ENCODE results near the gene GNG2. TPM values are rescaled to one million over a fixed set of nuclear protein-coding genes. Genes with fewer than 3 reads are reported as not detected.

GNG2 gene
- total RNA-seq, 1 experiment from 2014 or later = 18.9 TPM

DNA sequence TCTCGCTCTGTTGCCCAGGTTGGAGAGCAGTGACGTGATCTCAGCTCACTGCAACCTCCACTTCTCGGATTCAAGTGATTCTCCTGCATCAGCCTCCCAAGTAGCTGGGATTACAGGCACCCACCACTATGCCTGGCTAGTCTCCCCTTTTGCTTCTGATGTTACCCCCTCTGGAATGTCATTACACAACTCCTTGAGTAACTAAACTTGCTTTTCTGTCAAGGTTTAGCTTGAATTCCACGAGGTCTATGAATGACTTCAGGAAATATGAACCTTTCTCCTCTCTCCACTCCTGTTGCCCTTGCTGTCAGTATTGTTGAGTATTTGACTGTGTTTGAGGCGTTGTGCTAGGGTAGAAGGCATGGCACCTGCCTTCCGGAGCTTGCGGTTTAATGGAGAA, 112.2 kb downstream of the GNG2 start:
- H3K4me3 ChIP-seq (ENCODE audit: low read depth, low read length, poor library complexity, severe bottlenecking) = no peak overlapping the region
- no peak for TF ChIP-seq EZH2 (IDR thresholded peaks at IDR 0.05; ENCODE audit: borderline replicate concordance, low read depth, low read length, poor library complexity, severe bottlenecking)
- TF ChIP-seq, protein P1, sequence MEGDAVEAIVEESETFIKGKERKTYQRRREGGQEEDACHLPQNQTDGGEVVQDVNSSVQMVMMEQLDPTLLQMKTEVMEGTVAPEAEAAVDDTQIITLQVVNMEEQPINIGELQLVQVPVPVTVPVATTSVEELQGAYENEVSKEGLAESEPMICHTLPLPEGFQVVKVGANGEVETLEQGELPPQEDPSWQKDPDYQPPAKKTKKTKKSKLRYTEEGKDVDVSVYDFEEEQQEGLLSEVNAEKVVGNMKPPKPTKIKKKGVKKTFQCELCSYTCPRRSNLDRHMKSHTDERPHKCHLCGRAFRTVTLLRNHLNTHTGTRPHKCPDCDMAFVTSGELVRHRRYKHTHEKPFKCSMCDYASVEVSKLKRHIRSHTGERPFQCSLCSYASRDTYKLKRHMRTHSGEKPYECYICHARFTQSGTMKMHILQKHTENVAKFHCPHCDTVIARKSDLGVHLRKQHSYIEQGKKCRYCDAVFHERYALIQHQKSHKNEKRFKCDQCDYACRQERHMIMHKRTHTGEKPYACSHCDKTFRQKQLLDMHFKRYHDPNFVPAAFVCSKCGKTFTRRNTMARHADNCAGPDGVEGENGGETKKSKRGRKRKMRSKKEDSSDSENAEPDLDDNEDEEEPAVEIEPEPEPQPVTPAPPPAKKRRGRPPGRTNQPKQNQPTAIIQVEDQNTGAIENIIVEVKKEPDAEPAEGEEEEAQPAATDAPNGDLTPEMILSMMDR (conservative IDR thresholded peaks at IDR 0.05; ENCODE audit: low read depth, low read length) = no peak
- no peak overlapping the region for H3K27ac ChIP-seq (ENCODE audit: low read depth, low read length, poor library complexity, severe bottlenecking)
- H3K27me3 ChIP-seq (replicated peaks; ENCODE audit: insufficient read depth, low read depth, low read length, poor library complexity) = no peaks in the 10 kb centered on the region
- DNase-seq (ENCODE audit: low spot score) = no peak
- H3K36me3 ChIP-seq (ENCODE audit: insufficient read depth, low read length, poor library complexity, severe bottlenecking) = no peaks in the 10 kb centered on the region
- ChIA-PET POLR2A (ENCODE audit: low non-redundant PET) (no interaction called here), CTCF (no interaction called here)
- H3K4me1 ChIP-seq (ENCODE audit: insufficient read depth, low read length, poor library complexity, severe bottlenecking) = no peaks in the 10 kb centered on the region
- intact Hi-C loops (cut with micrococcal nuclease; ENCODE audit: unreplicated experiment) = no loop called here
- no peaks in the 10 kb centered on the region for H3K9me3 ChIP-seq (ENCODE audit: low read depth, low read length, poor library complexity, severe bottlenecking)
- BruUV-seq (replicated peaks) = no TSS peak

- Histone ChIP-seq H3K4me3 (ENCODE audit: low read depth, low read length, poor library complexity, severe bottlenecking) (no peak overlapping the region), H3K27ac (ENCODE audit: low read depth, low read length, poor library complexity, severe bottlenecking) (no peak overlapping the region), H3K4me1 (ENCODE audit: insufficient read depth, low read length, poor library complexity, severe bottlenecking) (no peaks in the 10 kb centered on the region), H3K27me3 (replicated peaks; ENCODE audit: insufficient read depth, low read depth, low read length, poor library complexity) (no peaks in the 10 kb centered on the region), H3K9me3 (ENCODE audit: low read depth, low read length, poor library complexity, severe bottlenecking) (no peaks in the 10 kb centered on the region), H3K36me3 (ENCODE audit: insufficient read depth, low read length, poor library complexity, severe bottlenecking) (no peaks in the 10 kb centered on the region)
- no peak for DNase-seq (ENCODE audit: low spot score)
- TF ChIP-seq, protein P1 (conservative IDR thresholded peaks at IDR 0.05; ENCODE audit: low read depth, low read length) = no peak
- TF ChIP-seq EZH2 (IDR thresholded peaks at IDR 0.05; ENCODE audit: borderline replicate concordance, low read depth, low read length, poor library complexity, severe bottlenecking) = no peak
- ChIA-PET CTCF (no interaction called here), POLR2A (ENCODE audit: low non-redundant PET) (no interaction called here)
- intact Hi-C loops (cut with micrococcal nuclease; ENCODE audit: unreplicated experiment) = no loop called here
- BruUV-seq (replicated peaks) = no TSS peak
These were observed 116.7 kb downstream of the GNG2 start for GRCh38 chr14:51977075-51977474.

DNA sequence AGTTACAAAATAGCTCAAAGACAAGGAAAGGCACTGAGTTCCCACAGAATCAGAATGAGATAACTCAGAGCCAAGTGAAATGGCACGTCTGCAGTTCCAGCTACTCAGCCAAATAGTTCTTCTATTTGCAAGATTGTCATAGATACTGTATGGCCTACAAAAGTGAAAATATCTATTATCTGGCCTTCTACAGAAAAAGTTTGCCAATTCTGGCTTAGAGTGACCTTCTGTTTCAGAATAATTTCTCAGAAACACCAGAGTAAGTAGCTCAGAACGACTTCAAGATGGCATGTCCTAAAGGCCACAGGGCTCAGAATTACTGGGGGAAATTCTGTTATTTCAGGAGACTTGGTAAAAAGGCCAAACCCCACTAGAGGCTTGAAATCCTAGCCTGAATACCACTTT, 118.3 kb downstream of the GNG2 start:
- CTCF ChIA-PET = interaction anchor here (0.6 to 1.5 kb wide), 5 partner anchors 9 to 198 kb away, joined by 3 to 4 read pairs (median 3); no protein-coding TSS in a partner anchor
- no peak overlapping the region for H3K4me3 ChIP-seq (ENCODE audit: low read depth, low read length, poor library complexity, severe bottlenecking)
- no peak overlapping the region for H3K27ac ChIP-seq (ENCODE audit: low read depth, low read length, poor library complexity, severe bottlenecking)
- POLR2A ChIA-PET (ENCODE audit: low non-redundant PET) = no interaction called here
- no peaks in the 10 kb centered on the region for H3K27me3 ChIP-seq (replicated peaks; ENCODE audit: insufficient read depth, low read depth, low read length, poor library complexity)
- intact Hi-C loops (cut with micrococcal nuclease; ENCODE audit: unreplicated experiment) = loop anchor here (1.0 to 2.0 kb wide), 2 partner anchors 196 to 695 kb away; no protein-coding TSS in a partner anchor
- no TSS peak for BruUV-seq (replicated peaks)
- no peaks in the 10 kb centered on the region for H3K9me3 ChIP-seq (ENCODE audit: low read depth, low read length, poor library complexity, severe bottlenecking)
- DNase-seq (ENCODE audit: low spot score) = no peak
- no peaks in the 10 kb centered on the region for H3K4me1 ChIP-seq (ENCODE audit: insufficient read depth, low read length, poor library complexity, severe bottlenecking)
- no peak for TF ChIP-seq EZH2 (IDR thresholded peaks at IDR 0.05; ENCODE audit: borderline replicate concordance, low read depth, low read length, poor library complexity, severe bottlenecking)
- TF ChIP-seq, protein P1 (conservative IDR thresholded peaks at IDR 0.05; ENCODE audit: low read depth, low read length) = no peak
- H3K36me3 ChIP-seq (ENCODE audit: insufficient read depth, low read length, poor library complexity, severe bottlenecking) = no peaks in the 10 kb centered on the region
